Measurements from ENCODE around the gene SMARCA1. TPM values are rescaled to one million over a fixed set of nuclear protein-coding genes. Genes with fewer than 3 reads are reported as not detected.
"Not testable (repeated sequence)": the region's sequence is repeated elsewhere in the genome, so short reads cannot be mapped to it uniquely, and the experiment has no call there.

SMARCA1 gene, protein sequence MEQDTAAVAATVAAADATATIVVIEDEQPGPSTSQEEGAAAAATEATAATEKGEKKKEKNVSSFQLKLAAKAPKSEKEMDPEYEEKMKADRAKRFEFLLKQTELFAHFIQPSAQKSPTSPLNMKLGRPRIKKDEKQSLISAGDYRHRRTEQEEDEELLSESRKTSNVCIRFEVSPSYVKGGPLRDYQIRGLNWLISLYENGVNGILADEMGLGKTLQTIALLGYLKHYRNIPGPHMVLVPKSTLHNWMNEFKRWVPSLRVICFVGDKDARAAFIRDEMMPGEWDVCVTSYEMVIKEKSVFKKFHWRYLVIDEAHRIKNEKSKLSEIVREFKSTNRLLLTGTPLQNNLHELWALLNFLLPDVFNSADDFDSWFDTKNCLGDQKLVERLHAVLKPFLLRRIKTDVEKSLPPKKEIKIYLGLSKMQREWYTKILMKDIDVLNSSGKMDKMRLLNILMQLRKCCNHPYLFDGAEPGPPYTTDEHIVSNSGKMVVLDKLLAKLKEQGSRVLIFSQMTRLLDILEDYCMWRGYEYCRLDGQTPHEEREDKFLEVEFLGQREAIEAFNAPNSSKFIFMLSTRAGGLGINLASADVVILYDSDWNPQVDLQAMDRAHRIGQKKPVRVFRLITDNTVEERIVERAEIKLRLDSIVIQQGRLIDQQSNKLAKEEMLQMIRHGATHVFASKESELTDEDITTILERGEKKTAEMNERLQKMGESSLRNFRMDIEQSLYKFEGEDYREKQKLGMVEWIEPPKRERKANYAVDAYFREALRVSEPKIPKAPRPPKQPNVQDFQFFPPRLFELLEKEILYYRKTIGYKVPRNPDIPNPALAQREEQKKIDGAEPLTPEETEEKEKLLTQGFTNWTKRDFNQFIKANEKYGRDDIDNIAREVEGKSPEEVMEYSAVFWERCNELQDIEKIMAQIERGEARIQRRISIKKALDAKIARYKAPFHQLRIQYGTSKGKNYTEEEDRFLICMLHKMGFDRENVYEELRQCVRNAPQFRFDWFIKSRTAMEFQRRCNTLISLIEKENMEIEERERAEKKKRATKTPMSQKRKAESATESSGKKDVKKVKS
- 10 to 100 TPM; 30.9 to 41.9 TPM for total RNA-seq
- long read RNA-seq, transcript SMARCA1-201 (25 exons, 3,564 nt) = minor isoform, 8 of 69 reads
- long read RNA-seq, transcript SMARCA1-203 (24 exons, 3,948 nt) = major isoform, 14 of 69 reads
- long read RNA-seq, partial matches to known transcripts = 34 of 69 reads
- long read RNA-seq, other reads (novel, unspliced or antisense) = 13 of 69 reads

DNA sequence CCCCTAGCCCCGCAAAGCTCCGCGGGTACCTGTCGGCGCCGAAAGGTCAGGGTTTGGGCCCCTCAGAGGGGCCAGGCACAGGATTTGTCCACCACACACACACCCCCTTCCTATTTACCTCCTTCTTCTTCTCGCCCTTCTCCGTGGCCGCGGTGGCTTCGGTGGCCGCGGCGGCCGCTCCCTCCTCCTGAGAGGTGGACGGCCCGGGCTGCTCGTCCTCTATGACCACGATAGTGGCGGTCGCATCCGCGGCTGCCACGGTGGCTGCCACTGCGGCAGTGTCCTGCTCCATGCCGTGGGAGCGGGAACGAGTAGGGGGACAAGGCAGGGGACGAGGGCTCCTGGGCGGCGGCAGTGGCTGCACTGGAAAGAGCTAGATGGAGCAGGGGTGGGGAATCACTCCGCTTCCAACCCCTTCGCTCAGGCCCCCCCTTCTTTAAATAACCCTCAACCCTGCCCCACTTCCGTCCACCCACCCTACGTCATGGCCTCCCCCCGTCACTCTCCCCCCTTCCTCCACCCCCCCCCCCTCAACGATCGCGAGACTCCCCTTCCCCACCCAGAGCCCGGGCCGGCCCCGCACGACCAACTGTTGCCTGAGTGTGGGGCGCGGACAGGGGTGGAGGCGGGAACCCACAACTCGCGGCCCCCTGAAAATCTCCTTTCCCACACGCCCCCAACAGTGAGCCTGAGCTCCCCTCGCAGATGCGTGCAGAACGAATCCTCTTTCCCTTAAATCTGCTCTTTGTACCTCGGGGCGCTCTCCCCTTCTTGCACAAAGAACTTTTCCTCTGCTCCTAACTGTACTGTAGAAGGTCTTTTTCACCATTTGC is at the start of gene SMARCA1:
Gene SMARCA1 (minus strand): TSS at position 412 of the 833 bp plus-strand sequence. CDS start 120 bp downstream, at position 292.
- DNase-seq (peak; percentile 54), ATAC-seq (peak; percentile 88 to 90)
- intact Hi-C loops (cut with DNase I) = no loop called here

DNA sequence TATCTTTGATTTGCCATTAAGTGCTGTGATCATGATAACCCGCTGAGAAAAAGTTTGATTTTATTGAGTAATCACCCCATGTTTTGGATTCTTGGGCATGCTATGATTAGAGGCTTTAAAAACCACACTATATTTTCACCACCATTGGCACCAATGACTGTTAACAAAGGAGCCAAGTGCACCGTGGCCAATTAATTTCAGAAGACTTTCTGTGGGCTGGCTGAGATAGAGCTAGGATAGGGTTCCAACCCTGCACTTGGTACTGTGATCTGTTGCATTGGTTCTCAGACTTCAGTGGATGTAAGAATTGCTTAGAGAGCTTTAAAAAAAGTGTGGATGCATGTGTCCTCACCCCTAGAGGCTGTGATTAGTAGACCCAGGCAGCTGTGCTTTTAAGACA is 49.1 kb upstream of the SMARCA1 start:
- intact Hi-C loops (cut with DNase I) = no loop called here
- peak in 1 of 2 donors; percentile 34 for ATAC-seq
- DNase-seq = no peak

GRCh38 chrX:129568349-129568748 is 45.1 kb upstream of the SMARCA1 start:
- DNase-seq (no peak), ATAC-seq (no peak)
- intact Hi-C loops (cut with DNase I) = no loop called here

DNA sequence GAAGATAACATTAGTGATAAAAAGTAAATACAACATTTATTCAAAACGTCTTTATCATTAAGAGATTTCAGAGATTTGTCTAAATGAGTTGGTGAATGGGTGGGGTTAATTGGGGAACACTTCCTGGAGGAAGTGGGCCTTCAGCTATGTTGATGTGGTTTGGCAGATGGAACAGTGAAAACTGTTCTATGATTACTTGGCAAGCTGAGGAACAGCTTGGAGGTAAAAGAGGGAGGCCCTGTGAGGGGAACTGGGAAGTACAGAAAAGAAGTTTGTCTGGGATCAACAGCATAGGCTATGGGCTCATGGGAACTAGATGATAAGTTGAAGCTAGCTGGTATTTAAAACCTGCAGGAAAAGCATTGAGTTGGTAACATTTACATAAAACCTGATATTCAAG is 42.8 kb upstream of the SMARCA1 start:
- intact Hi-C loops (cut with DNase I) = no loop called here
- DNase-seq = no peak
- no peak for ATAC-seq

DNA sequence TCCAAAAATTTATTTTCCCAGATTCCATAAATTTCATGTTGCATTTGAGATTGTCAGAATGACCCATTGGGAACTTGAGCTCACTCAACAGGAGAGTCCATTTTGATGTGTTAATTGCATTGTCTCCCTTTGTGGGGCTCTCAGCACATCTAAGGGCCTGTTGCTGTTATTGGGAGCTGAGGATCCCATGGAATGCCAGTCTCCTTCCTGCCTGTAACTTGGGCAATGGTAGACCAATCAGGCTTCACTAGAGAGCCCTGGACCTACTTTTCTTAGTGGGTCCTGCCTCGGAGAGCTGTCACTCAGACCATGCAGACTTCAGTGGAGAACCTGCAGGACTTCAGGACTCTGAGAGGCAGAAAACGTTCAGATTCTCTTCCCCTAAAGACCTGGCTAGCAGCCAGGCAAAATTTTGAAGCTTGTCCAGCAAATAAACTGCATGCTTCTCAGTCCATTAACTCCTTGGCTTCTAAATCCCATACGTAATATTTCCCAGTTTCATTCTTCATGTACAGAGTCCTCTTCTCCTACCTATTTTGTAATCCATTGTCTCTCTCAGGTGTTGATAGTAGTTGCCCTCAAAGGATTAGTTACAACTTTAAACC is 41.9 kb upstream of the SMARCA1 start:
- DNase-seq (no peak), ATAC-seq (no peak)
- intact Hi-C loops (cut with DNase I) = no loop called here

DNA sequence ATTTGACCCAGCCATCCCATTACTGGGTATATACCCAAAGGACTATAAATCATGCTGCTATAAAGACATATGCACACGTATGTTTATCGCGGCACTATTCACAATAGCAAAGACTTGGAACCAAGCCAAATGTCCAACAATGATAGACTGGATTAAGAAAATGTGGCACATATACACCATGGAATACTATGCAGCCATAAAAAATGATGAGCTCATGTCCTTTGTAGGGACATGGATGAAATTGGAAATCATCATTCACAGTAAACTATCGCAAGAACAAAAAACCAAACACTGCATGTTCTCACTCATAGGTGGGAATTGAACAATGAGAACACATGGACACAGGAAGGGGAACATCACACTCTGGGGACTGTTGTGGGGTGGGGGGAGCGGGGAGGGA is 41.1 kb upstream of the SMARCA1 start:
- ATAC-seq; intact Hi-C loops (cut with DNase I): not testable (repeated sequence)

DNA sequence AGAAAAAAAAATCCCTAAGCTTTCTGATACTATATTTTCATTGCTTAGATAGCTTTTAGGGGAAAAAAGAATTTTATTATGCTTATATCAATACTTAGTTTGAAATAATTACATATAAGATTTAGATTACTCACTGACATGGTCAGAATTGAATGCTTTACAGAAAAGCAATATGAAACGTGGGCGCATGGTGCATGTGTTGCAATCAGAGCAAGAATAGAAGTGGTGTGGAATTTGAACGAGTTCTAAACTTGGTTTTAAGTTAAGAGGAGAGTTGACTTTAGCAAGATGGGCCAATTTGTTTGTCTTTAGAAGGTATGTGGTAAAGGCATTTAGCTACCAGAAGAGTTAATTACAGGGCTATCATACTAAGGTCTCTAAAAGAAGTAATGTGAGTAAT is 38.2 kb upstream of the SMARCA1 start:
- no peak for ATAC-seq
- intact Hi-C loops (cut with DNase I) = no loop called here
- DNase-seq = no peak

More for the DNA sequence above, 41.1 kb upstream of the SMARCA1 start:
- not testable (repeated sequence) for DNase-seq

DNA sequence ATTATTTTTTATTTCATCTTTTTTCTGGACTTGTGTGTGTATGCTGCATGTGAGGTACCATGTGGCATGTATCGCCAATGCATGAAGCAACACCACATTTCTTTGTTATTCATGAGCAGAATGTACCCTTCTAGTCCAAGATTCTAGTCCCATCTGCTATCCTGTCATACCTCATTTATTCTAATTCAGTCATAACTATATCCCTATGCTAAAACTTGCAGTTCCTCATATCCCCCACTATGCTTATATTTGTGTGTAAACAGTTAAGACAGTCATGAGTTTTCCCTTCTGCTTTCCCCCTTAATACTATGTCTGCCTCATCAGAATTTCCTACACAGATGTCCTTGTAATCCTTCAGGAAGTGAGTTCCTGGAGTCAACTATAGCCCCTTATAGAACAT is 36.5 kb upstream of the SMARCA1 start:
- DNase-seq = no peak
- intact Hi-C loops (cut with DNase I) = no loop called here
- no peak for ATAC-seq

- ATAC-seq (peak; percentile 44), DNase-seq (no peak)
- intact Hi-C loops (cut with DNase I) = no loop called here
Measured at GRCh38 chrX:129557844-129558480, 34.7 kb upstream of the SMARCA1 start.

DNA sequence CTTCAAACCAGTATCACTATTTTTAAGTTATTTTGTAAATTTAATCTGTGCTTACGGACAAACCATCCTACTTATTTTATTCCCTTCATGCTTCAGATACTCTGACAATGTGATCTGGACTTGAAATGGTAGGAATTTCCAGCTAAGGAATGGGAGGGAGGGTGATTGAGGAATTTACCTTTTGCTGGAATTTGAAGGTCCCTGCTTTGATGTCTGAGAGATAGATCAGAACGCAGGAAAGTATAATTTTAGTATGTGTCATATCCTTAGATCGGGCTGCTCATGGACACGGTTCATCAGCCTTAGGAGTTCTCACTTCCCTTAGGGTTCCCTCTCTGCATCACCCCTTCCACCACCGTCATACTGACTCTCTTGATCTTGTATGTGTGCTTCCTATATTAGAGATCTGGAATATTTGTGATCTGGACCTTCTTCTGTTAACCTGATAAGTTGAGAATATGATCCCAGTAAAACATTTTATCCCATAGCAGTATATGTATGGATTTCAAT is 33.6 kb upstream of the SMARCA1 start:
- DNase-seq (no peak), ATAC-seq (no peak)

DNA sequence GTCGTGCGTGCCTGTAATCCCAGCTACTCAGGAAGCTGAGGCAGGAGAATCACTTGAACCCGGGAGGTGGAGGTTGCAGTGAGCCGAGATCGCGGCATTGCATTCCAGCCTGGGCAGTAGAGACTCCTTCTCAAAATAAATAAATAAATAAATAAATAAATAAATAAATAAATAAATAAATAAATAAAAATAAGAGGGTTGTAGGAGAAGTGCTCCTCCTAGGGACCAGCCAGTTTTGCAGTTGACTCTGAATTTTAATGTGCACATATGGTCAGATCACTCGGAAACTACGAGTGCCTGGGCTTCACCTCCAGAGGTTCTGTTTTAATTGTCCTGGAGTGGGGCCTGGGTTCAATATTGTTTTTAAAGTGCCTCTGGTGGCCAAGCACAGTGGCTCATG is 31.5 kb upstream of the SMARCA1 start:
- DNase-seq; ATAC-seq; intact Hi-C loops (cut with DNase I): not testable (repeated sequence)

More for the DNA sequence above, 33.6 kb upstream of the SMARCA1 start:
- intact Hi-C loops (cut with DNase I) = no loop called here

DNA sequence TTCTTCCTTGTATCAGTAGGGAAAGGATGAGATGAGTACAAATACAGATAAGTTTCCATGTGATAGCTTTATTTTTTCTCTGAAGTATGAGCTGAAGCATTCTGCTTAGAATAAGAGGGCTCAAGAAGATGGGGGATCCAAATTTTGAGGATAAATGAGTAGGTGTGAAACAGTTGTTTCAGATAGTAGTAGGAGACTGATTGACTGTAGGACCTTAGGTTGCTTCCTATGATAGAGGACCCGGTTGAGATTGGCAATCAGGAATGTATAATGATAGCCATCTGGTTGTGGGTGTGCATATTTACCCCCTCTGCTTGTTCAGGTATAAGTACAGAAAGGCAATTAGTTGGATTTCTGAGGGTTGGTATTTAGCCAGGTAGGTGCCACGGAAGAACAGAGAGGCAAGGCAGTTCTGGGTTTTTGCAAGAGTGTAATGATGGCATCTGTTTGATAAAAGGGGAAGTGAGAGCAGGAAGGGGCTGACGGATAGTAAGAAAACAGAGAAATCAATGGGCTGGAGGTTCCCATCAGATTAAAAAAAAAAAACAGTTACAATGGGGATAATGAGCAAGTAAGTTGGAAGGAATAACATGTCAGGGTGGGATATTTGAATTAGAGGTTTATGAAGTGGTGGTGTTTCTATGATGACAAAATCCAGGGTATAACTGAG is 30.5 kb upstream of the SMARCA1 start:
- DNase-seq (no peak), ATAC-seq (no peak)
- intact Hi-C loops (cut with DNase I) = no loop called here

DNA sequence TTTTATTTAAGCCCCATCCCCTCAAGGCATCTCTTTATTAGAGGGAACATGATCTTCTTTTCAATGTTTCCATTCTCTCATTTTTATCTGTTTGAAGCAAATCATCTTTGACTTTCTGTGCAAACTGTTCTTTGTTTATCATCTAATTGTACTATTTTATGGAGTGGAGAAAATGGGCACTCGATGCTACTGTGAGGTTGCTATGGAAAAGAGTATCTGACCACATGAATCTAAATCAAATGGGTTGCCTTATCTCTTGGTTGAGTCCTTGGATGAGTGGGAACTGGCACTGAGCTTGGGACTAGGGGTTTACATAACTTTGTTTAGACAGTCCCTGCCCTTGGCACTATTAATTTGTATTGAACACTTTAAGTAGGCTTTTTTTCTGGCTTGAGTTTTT is 25.8 kb upstream of the SMARCA1 start:
- DNase-seq (no peak), ATAC-seq (no peak)
- intact Hi-C loops (cut with DNase I) = no loop called here

DNA sequence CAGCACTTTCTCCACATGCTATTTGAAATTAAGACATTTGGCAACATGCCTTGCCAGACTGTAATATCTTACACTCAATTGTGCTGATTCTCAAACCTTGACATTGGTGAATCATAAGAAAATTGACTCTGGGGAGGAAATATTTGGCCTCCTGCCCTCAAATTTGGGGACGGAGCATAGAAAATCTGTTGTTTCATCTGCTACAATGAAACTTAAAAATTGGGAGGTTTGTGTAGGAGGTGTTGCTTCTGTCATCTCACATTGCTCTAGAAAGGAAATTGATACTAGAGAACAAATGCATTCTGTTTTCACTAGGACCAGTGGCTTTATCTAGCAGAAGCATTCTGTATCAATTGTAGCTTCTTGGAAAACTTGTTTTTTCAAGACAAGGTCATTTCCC is 22.1 kb upstream of the SMARCA1 start:
- DNase-seq = no peak
- no peak for ATAC-seq
- intact Hi-C loops (cut with DNase I) = no loop called here

- intact Hi-C loops (cut with DNase I) = no loop called here
- ATAC-seq (no peak), DNase-seq (no peak)
Measured at GRCh38 chrX:129544780-129545179, 21.5 kb upstream of the SMARCA1 start.

GRCh38 chrX:129540722-129541184 is 17.5 kb upstream of the SMARCA1 start:
- intact Hi-C loops (cut with DNase I) = no loop called here
- ATAC-seq (peak; percentile 62 to 67), DNase-seq (peak; percentile 22)
